WTC11 (cell line): ENCODE data around the gene ARF6. TPM values are rescaled to one million over a fixed set of nuclear protein-coding genes. Genes with fewer than 3 reads are reported as not detected.
A peak's percentile ranks its signal among the peaks of the same experiment; 100 is the strongest.

ENCODE experiments used
- ATAC-seq: fragments of 200-7000 bp; cut with Tn5 transposase; 2 replicates; pipeline ENCODE4 v1.10.0; 2021; ENCODE audit warnings: mild to moderate bottlenecking, moderate library complexity
- CTCF ChIA-PET: fragments of 300-600 bp; sonication (Branson Sonifier 250); formaldehyde crosslinking; loops from one replicate; lab custom pipeline; 2021; ENCODE audit warnings: antibody characterized with exemption; lab: Charles Lee
- POLR2A ChIA-PET: fragments of 350-600 bp; sonication (Branson Sonifier 250); formaldehyde crosslinking; loops from one replicate; lab custom pipeline; 2021; ENCODE audit warnings: antibody characterized with exemption; lab: Charles Lee
- DNase-seq: peaks from one replicate; pipeline ENCODE4 v3.0.0; 2021; ENCODE audit warnings: low spot score
- H3K27ac Mint-ChIP-seq: 2 replicates; pipeline ENCODE4 v1.8.0; 2021; ENCODE audit warnings: mixed read lengths
- H3K27me3 Mint-ChIP-seq: 2 replicates; pipeline ENCODE4 v1.8.0; 2021; ENCODE audit warnings: low read depth, mild to moderate bottlenecking, moderate library complexity, mixed read lengths
- H3K36me3 Mint-ChIP-seq: 2 replicates; pipeline ENCODE4 v1.8.0; 2021; ENCODE audit warnings: mixed read lengths
- H3K4me1 Mint-ChIP-seq: 2 replicates; pipeline ENCODE4 v1.8.0; 2022; ENCODE audit warnings: mixed read lengths
- H3K4me3 Mint-ChIP-seq: 2 replicates; pipeline ENCODE4 v1.8.0; 2021; ENCODE audit warnings: mild to moderate bottlenecking, moderate library complexity, mixed read lengths
- H3K9me3 Mint-ChIP-seq: 2 replicates; pipeline ENCODE4 v1.8.0; 2021; ENCODE audit warnings: mixed read lengths
- AFF4 ChIP-seq: sonication (generic); formaldehyde crosslinking; IDR thresholded peaks from 2 replicates; pipeline ENCODE4 v1.8.1; 2023; ENCODE audit warnings: mild to moderate bottlenecking, missing genetic modification reagents, borderline replicate concordance
- CREB1 ChIP-seq: sonication (generic); formaldehyde crosslinking; IDR thresholded peaks from 2 replicates; pipeline ENCODE4 v1.8.0; 2023; ENCODE audit warnings: mild to moderate bottlenecking, missing genetic modification reagents
- E2F1 ChIP-seq: sonication (generic); formaldehyde crosslinking; IDR thresholded peaks from 2 replicates; pipeline ENCODE4 v1.8.0; 2022; ENCODE audit warnings: mild to moderate bottlenecking, missing genetic modification reagents
- FOXK1 ChIP-seq: sonication (generic); formaldehyde crosslinking; IDR thresholded peaks from 2 replicates; pipeline ENCODE4 v1.8.0; 2022; ENCODE audit warnings: mild to moderate bottlenecking, moderate library complexity, missing genetic modification reagents
- FOXP1 ChIP-seq: sonication (generic); formaldehyde crosslinking; IDR thresholded peaks from 2 replicates; pipeline ENCODE4 v1.8.0; 2022; ENCODE audit warnings: missing genetic modification reagents, mild to moderate bottlenecking, moderate library complexity, borderline replicate concordance
- GRHL2 ChIP-seq: fragments of 250-450 bp; sonication (Bioruptor Pico); IDR thresholded peaks from 2 replicates; pipeline ENCODE4 v1.8.0; 2022; ENCODE audit warnings: mild to moderate bottlenecking, moderate library complexity; ENCODE audit not compliant: insufficient replicate concordance, severe bottlenecking
- GTF2I ChIP-seq: fragments of 250-450 bp; sonication (Bioruptor Pico); conservative IDR thresholded peaks from 2 replicates; pipeline ENCODE4 v1.4.0; 2021; ENCODE audit warnings: mild to moderate bottlenecking
- JAZF1 ChIP-seq: fragments of 250-450 bp; sonication (Bioruptor Pico); IDR thresholded peaks from 2 replicates; pipeline ENCODE4 v1.9.0; 2021; ENCODE audit warnings: moderate library complexity, mild to moderate bottlenecking, inconsistent platforms
- NFE2L1 ChIP-seq: sonication (generic); formaldehyde crosslinking; IDR thresholded peaks from 2 replicates; pipeline ENCODE4 v1.8.1; 2023; ENCODE audit warnings: missing genetic modification reagents
- NR2C2 ChIP-seq: sonication (generic); formaldehyde crosslinking; IDR thresholded peaks from 2 replicates; pipeline ENCODE4 v1.8.0; 2022; ENCODE audit warnings: mild to moderate bottlenecking, missing genetic modification reagents
- PRDM15 ChIP-seq: sonication (generic); formaldehyde crosslinking; IDR thresholded peaks from 2 replicates; pipeline ENCODE4 v1.8.0; 2022; ENCODE audit warnings: missing genetic modification reagents
- SP1 ChIP-seq: sonication (generic); formaldehyde crosslinking; conservative IDR thresholded peaks from 2 replicates; pipeline ENCODE4 v1.8.1; 2022; ENCODE audit warnings: missing genetic modification reagents
- USF1 ChIP-seq: sonication (generic); formaldehyde crosslinking; IDR thresholded peaks from 2 replicates; pipeline ENCODE4 v1.8.0; 2022; ENCODE audit warnings: mild to moderate bottlenecking, missing genetic modification reagents
- ZBTB43 ChIP-seq: sonication (generic); formaldehyde crosslinking; IDR thresholded peaks from 2 replicates; pipeline ENCODE4 v1.8.1; 2023; ENCODE audit warnings: mild to moderate bottlenecking, missing genetic modification reagents
- ZMAT4 ChIP-seq: fragments of 250-450 bp; sonication (Bioruptor Pico); IDR thresholded peaks from 2 replicates; pipeline ENCODE4 v1.9.0; 2021; ENCODE audit warnings: mild to moderate bottlenecking
- ZNF219 ChIP-seq: sonication (generic); formaldehyde crosslinking; IDR thresholded peaks from 2 replicates; pipeline ENCODE4 v1.8.0; 2023; ENCODE audit warnings: missing genetic modification reagents, mild to moderate bottlenecking, borderline replicate concordance
- ZNF671 ChIP-seq: fragments of 250-450 bp; sonication (Bioruptor Pico); IDR thresholded peaks from 2 replicates; pipeline ENCODE4 v1.8.0; 2021; ENCODE audit warnings: mild to moderate bottlenecking
- total RNA-seq: library from RNA; stranded (reverse); gene quantifications from 3 replicates; pipeline ENCODE4 v1.2.3, GENCODE V29; 2021

ARF6 gene
- total RNA-seq, 1 experiment from 2014 or later: 55.9 TPM

- POLR2A ChIA-PET: interaction anchor here (0.6 to 2.4 kb wide), 3 partner anchors 9 to 255 kb away, joined by 3 to 22 read pairs (median 12); partner anchors contain the start of genes NEMF and VCPKMT
- TF ChIP-seq E2F1 (CRISPR knock-in tag): no peak
- TF ChIP-seq AFF4 (CRISPR knock-in tag): no peak
- no peak for TF ChIP-seq ZNF219 (CRISPR knock-in tag)
- no peak for TF ChIP-seq ZMAT4 (CRISPR knock-in tag)
- TF ChIP-seq USF1 (CRISPR knock-in tag): no peak
- TF ChIP-seq NR2C2: no peak
- no peak for DNase-seq
- H3K36me3 Mint-ChIP-seq: no peaks in the 10 kb centered on the region
- no peak overlapping the region for H3K27ac Mint-ChIP-seq
- peaks cover 3% of the 10 kb centered on the region; the same call in 1 of the 2 replicates for H3K27me3 Mint-ChIP-seq
- no peak for ATAC-seq
- H3K4me1 Mint-ChIP-seq: peaks cover 12% of the 10 kb centered on the region
- no peaks in the 10 kb centered on the region for H3K9me3 Mint-ChIP-seq
- CTCF ChIA-PET: interaction anchor here (0.7 to 3.8 kb wide), 13 partner anchors 8 to 241 kb away, joined by 3 to 86 read pairs (median 5); partner anchors contain the start of genes KLHDC2, MGAT2, NEMF and RPL36AL
- H3K4me3 Mint-ChIP-seq: no peak overlapping the region; the same call in 1 of the 2 replicates
These were observed 31.7 kb upstream of the ARF6 start for GRCh38 chr14:49860988-49861698.

GRCh38 chr14:49861699-49862088 is 31.2 kb upstream of the ARF6 start:
- no peaks in the 10 kb centered on the region for H3K9me3 Mint-ChIP-seq
- ChIA-PET POLR2A (interaction anchor here (0.7 to 2.4 kb wide), 7 partner anchors 8 to 450 kb away, joined by 3 to 22 read pairs (median 5); partner anchors contain the start of genes DMAC2L, L2HGDH, MGAT2 and NEMF), CTCF (interaction anchor here (0.6 to 3.8 kb wide), 24 partner anchors 9 to 397 kb away, joined by 3 to 86 read pairs (median 5); partner anchors contain the start of genes KLHDC2, MGAT2, NEMF and RPL36AL)
- no peak overlapping the region for H3K27ac Mint-ChIP-seq
- H3K4me1 Mint-ChIP-seq: peaks cover 12% of the 10 kb centered on the region
- TF ChIP-seq ZNF671: no peak
- TF ChIP-seq FOXK1 (CRISPR knock-in tag): 0 out of 2 replicates have a peak, but pooled peaks have one; percentile 9
- TF ChIP-seq CREB1 (CRISPR knock-in tag): no peak
- no peak for TF ChIP-seq FOXP1 (CRISPR knock-in tag)
- TF ChIP-seq NFE2L1 (CRISPR knock-in tag): no peak
- TF ChIP-seq JAZF1 (CRISPR knock-in tag): no peak
- no peak overlapping the region for H3K4me3 Mint-ChIP-seq
- no peaks in the 10 kb centered on the region for H3K36me3 Mint-ChIP-seq
- ATAC-seq: peak; percentile 36
- peaks cover 3% of the 10 kb centered on the region; the same call in 1 of the 2 replicates for H3K27me3 Mint-ChIP-seq
- DNase-seq: peak; percentile 43

- CTCF ChIA-PET: interaction anchor here (0.6 to 3.8 kb wide), 31 partner anchors 9 to 397 kb away, joined by 3 to 86 read pairs (median 5); partner anchors contain the start of genes KLHDC1, KLHDC2, MGAT2 and NEMF
- peaks cover 12% of the 10 kb centered on the region for H3K4me1 Mint-ChIP-seq
- POLR2A ChIA-PET: interaction anchor here (0.5 to 2.4 kb wide), 13 partner anchors 8 to 806 kb away, joined by 3 to 22 read pairs (median 3); partner anchors contain the start of genes ARF6, DMAC2L, L2HGDH and MGAT2
- no peak overlapping the region for H3K4me3 Mint-ChIP-seq
- peaks cover 3% of the 10 kb centered on the region; the same call in 1 of the 2 replicates for H3K27me3 Mint-ChIP-seq
- ATAC-seq: peak; percentile 42
- peak; percentile 80 for DNase-seq
- H3K27ac Mint-ChIP-seq: no peak overlapping the region
- H3K36me3 Mint-ChIP-seq: no peaks in the 10 kb centered on the region
- no peaks in the 10 kb centered on the region for H3K9me3 Mint-ChIP-seq
- TF ChIP-seq FOXK1 (CRISPR knock-in tag) (0 out of 2 replicates have a peak, but pooled peaks have one; percentile 2), GRHL2 (CRISPR knock-in tag) (no peak), ZBTB43 (CRISPR knock-in tag) (0 out of 2 replicates have a peak, but pooled peaks have one; percentile 36), GTF2I (CRISPR knock-in tag) (peak; percentile 94; the same call in 1 of the 2 replicates), PRDM15 (CRISPR knock-in tag) (no peak), SP1 (CRISPR knock-in tag) (0 out of 2 replicates have a peak, but pooled peaks have one; percentile 29)
These were observed 30.7 kb upstream of the ARF6 start for GRCh38 chr14:49862089-49862673.
